HG03520 (cell line): ENCODE measurements around the gene ARHGAP31.

Source experiments
- ATAC-seq: cut with Tn5 transposase; IDR thresholded peaks from one replicate; pipeline ENCODE4 v1.9.1; 2021; ENCODE audit warnings: mild to moderate bottlenecking, moderate library complexity; ENCODE audit not compliant: unreplicated experiment

ARHGAP31 gene

DNA sequence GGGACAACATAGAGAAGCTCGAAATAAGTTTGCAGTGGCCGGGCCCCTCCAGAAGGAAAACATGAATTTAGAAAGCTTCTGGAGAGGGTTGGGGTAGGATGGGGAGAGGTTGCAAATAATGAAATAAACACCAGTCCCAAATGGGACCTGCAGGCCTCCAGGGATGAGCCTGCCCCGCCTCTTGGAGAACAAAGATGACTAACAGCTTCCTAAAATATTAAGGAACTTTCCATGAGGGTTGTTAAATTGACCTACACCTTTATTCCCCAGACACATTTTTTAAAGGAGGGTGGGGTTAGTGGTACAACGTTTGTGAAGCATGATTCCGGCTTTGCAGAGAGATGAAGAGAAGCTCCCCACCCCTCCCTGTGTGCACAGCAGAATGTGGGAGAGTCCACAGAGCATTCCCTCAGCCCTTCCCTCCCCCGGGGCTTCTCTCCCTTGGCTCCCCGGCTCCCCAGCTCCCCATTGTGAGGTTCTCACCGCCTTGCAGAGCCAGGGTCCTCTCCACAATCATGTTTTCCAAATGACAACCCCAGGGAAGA lies 84.1 kb downstream of the ARHGAP31 start:
- no peak for ATAC-seq

DNA sequence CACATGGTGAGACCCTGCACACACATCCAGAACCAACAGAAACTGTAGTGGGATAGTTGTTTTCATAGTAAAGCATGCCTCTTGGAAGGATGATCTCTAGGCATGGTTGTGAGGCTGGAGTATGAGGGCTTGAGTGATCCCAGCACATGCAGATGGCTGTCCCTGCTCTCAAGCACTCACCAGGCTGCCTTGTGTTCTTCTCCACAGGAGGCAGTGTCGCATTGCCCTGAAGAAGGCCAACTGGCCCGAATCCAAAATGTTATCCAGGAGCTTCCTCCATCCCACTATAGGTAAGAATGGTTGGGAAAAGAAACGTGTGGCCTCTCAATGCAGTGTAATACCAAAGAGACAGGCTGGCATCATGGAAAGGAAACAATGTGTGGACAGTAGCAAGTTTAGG lies 86.5 kb downstream of the ARHGAP31 start:
- no peak for ATAC-seq

DNA sequence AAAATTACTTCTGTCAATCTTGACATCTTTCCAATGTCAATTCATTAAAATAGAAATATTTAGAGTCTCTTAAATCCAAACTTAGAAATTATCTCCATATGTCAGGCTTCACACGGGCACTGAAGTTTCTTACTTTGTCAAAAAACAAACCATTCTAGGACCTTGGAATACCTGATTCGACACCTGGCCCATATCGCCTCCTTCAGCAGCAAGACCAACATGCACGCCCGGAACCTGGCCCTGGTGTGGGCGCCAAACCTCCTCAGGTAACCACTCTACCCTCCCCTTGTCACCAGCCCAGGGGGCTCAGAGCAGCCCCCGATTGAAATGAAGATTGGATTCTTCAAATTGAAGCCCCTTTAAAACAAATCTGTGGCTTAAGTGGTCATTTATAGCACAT lies 88.0 kb downstream of the ARHGAP31 start:
- ATAC-seq = no peak

DNA sequence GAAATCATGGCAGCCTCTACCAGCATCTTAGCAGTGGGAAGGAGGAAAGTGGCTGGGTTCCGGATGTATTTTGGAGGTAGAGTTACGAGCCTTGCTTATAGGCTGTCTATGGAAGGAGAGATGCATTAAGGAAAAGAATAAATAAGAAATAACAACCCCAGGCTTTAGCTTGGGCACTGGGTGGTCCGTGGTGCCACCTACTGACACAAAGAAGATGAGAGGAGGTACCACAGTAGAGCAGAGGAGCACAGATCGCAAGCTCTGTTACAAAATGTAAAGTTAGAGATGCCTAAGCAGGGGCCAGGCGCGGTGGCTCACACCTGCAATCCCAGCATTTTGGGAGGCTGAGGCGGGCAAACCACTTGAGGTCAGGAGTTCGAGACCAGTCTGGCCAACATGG lies 94.4 kb downstream of the ARHGAP31 start:
- ATAC-seq = no peak

DNA sequence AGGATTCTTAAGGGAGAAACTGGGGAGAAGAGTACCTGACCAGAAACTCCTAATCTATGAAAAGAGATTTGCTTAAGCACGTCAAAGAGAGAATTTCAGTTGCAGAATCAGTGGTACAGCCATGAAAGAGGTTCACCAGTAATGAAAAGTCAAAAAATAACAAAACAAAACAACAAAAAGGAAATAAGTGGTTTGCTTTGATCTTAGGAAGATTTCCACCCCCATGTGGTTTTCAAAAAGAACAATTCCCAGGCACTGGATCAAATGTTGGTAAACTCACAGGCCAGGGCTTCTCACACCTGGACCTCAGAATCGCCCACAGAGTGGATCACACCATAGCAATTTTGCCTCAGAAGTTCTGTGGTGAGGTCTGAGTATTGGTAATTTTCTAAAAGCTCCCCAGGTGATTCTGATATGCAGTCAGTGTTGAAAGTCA lies 101.8 kb downstream of the ARHGAP31 start:
- ATAC-seq = peak; percentile 57

DNA sequence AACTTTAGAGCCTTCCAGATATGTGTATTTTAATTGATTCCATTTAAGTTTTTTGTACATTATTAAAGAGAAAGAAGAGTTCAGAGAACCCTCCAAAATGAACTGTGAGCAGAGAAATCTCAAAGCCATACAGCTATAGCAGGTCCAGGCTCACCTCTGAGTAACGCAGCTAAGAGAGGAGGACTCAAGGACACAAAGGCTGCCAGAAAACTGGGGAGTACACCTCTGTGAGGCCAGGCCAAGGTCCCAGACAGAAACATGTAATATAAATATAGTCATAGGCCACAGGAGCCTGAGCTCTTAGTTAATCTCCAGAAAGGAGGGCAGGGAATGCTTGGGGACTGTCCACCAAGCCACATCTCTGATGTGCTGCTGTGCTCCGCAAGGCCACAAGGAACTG lies 102.7 kb downstream of the ARHGAP31 start:
- ATAC-seq = no peak

DNA sequence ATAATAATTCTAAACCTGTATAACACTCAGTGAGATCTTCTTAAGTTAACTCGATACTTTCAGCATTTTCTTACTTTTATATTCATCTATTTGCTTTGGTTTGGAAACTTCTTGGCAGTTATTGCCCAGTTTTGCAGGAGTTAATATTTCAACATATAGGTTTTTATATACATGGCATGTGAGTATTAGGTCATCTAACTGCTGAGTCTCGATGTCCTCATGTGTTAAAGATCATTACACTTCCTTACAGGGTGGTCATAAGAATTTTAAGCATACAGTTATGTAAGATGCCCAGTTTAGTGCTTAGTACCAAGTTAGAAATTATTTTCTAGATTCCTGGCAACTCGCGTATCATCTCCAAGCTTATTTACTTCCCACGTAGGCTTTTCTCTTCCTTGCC lies 106.3 kb downstream of the ARHGAP31 start:
- no peak for ATAC-seq

DNA sequence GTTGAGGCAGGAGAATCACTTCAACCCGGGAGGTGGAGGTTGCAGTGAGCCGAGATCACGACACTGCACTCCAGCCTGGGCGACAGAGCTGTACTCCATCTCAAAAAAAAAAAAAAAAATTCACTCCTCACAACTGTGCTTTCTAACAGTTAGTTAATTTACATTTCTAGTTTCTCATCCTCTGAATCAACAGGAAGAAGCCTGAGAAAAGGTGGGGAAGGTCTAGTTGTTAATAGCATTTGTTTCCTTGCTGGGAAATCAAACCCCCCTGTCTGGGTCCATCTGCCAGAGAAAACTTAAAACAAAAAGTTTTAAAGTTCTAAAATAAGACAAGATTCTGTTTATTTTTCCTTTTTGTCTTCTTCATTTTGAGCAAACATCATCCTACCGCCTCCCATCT lies 106.9 kb downstream of the ARHGAP31 start:
- no peak for ATAC-seq

DNA sequence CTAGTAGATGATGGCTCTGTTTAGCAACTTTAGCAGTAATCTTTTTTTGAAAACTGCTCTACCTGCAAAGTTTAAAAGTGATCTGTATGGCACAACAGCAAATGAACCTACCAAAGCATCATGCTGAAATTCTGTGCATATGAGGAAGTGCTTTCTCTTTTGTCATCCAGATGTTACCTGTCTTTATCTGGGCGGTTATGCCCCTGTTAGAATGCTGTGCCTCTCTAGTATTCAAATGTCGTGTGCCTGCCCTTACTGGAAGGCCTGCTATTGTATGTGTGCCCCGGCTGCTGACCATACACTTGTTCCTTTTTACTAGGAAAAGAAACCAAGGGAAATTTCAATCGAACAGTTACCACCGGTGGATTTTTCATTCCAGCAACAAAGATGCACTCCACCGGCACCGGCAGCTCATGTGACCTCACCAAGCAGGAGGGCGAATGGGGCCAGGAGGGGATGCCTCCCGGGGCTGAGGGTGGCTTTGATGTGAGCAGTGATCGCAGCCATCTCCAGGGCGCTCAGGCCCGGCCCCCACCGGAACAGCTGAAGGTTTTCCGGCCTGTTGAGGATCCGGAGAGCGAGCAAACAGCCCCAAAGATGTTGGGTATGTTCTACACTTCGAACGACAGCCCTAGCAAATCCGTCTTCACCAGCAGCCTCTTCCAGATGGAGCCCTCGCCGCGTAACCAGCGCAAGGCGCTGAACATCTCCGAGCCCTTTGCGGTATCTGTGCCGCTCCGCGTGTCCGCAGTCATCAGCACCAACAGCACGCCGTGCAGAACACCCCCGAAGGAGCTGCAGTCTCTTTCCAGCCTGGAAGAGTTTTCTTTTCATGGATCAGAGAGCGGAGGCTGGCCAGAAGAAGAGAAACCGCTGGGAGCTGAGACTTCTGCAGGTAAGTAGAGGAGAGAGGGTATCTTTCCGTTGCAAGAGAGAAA lies 107.6 kb downstream of the ARHGAP31 start:
- ATAC-seq = no peak

DNA sequence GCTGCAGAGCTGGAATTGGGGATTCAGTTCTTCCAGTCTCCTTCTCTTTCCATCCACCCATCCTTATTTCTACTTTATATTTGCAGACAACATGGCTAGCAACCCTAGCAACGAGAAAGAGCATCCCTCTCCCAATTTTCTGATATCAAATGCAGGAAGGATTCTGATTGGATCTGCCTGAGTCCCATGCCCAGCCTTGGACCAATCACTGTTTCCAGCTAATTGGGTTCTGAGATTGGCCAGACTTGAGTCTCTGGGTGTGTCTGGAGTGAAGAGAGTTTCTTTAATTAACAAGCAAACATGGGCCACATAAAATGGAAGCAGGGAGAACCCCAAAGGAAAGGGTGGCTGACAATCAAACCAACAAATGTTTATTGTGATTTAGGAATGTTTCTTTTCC lies 108.6 kb downstream of the ARHGAP31 start:
- no peak for ATAC-seq

DNA sequence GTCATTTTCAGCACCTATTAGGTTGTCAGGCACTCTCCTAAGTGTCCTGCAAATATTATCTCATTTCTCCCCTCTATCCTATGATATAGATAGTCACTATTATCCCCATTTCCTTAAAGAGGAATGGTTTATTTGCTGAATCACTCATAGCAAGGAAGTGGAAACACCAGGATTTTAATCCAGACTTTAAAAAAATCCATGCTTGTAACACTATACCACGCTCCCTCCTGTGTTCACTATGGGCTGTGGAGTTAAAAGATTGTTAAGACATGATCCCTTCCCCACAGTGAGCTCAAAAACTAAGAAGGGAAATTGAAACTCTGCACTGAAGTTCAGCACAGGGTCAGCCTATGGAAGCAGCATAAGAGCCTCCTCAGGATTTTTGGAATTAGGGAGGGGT lies 109.0 kb downstream of the ARHGAP31 start:
- ATAC-seq = no peak

DNA sequence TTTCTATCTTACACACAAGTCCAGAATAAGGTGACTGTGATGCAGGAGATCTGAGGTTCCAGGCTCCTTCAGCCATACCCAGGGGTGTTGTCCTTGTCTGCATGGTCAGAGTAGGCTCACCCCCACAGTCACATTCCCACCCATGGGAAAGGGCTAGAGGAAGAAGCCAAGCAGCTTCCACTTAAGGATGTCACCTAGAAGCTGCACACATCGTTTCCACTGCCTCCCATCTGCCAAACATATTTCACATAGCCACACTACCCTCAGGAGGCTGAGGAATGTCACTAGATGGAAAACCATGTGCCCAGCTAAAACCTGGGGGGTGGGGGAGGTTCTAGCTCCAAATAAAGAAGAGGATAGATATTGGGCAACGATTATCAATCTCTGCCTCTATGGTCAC lies 111.1 kb downstream of the ARHGAP31 start:
- no peak for ATAC-seq

DNA sequence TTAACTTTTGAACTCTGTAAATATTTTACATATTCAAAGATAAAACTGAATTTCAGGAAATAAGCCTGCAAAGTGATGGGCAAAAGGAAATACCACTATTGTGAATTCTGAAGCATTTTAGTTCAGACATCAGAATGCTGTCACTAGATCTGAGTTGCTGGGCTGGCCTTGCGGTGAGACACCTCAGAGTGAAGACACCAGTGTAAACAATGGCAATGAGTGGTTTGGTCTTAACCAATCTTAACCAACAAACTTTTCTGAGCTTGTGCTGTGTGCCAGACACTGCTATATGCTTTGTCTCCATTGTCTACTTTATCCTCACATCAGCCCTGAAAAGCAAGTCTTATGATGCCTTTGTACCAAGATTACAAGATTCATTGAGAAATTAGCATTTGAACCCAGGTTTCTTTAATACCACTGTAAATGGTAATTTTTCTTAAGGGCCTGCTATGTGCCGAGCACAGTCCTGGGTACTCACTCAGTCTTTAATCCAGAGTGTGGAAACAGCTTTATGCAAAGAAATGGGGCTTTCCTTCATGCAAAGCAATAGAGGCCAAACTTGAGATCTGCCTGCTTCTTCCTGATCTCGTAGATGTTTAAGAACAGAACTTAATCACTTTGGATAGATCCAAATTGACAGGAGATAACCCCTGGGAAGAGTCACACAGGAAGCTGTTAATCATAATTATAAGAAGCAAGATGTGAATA lies 114.2 kb downstream of the ARHGAP31 start:
- no peak for ATAC-seq

DNA sequence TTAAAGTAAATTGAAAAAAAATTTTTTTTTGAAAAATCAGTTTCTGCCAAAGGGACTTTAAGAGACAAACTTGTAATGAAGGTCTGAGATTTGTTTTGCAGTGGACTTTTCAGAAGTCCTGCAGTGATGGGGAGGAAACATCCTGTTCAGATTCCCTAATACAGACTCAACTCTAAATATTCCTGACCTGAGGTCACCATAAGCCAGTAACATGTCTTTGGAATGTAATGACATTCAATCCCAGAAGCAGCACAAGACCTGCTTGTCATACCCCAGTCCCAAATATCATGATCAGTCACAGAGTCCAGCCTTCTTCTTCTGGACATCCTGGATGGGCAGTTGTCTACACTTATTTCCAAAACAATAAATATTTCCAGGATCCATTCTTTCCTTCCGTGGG lies 115.7 kb downstream of the ARHGAP31 start:
- ATAC-seq = no peak

DNA sequence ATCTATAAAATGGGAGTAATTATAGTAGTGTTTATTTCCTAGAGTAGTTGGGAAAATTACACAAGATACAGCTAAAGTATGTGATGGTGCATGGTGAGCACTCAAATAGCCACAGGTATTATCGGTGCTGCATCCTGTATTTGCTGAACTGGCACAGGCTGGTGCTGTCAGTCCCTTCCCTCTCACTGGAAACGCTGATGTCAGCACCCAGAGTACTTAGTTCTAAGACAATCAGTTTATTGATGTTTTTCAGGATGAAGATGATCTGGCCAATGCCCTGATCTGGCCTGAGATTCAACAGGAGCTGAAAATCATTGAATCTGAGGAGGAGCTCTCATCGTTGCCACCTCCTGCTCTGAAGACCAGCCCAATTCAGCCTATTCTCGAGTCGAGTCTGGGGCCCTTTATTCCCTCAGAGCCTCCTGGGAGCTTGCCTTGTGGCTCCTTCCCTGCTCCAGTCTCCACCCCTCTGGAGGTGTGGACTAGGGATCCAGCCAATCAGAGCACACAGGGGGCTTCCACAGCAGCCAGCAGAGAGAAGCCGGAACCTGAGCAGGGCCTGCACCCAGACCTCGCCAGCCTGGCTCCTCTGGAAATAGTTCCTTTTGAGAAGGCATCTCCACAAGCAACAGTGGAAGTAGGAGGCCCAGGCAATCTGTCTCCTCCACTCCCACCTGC lies 119.6 kb downstream of the ARHGAP31 start:
- no peak for ATAC-seq

DNA sequence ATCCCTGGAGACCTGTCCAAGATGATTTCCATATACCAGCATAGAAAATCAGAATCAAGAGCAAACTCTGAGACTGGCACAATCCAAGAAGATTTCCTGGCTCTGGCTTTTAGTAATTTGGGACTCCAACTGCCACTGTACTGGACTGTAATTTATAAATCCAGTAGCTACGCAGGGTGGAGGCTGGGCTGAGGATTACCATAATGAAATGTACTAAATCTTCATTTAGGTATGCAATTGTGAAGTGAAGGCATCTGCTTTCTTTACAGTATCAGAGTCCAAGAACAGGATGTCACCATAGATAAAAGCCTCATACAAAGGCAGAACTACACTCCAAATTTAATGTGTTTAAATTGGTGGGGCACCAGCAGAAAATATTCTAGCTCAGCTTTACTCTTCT lies 122.7 kb downstream of the ARHGAP31 start:
- no peak for ATAC-seq

DNA sequence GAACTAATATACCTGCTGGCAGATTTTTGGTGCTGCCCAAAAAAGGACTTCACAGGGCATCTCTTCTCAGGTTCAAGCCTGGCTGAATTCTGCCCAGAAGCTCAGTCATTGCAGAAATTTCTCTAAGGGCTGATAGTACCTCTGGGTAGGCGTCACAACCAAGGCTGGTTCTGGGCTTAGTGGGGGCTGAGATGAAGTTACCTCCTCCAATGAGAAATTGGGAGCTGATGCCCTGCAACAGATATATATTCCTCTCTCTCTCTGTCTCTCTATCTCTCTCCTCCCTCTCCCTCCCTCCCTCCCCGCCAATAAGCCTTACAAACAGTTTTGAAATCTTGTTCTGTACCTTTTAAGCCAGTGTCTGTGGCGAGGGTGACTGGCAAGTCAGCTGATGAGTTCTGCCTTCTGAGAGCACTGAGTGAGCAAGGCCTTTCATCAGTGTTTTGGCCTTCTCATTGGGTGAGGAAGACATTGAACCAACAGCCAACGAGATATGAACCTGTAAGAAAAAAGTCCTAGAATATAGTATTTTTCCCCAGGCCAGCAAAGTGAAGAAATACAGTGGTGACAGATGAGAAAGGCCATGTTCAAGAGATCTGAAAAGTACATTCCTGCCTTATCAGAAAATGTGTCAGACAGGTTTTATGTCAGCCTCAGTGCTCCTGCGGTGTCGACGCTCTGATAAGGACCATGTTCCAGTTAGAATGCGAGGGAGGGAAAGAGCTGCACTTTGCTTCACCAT lies 123.8 kb downstream of the ARHGAP31 start:
- no peak for ATAC-seq

DNA sequence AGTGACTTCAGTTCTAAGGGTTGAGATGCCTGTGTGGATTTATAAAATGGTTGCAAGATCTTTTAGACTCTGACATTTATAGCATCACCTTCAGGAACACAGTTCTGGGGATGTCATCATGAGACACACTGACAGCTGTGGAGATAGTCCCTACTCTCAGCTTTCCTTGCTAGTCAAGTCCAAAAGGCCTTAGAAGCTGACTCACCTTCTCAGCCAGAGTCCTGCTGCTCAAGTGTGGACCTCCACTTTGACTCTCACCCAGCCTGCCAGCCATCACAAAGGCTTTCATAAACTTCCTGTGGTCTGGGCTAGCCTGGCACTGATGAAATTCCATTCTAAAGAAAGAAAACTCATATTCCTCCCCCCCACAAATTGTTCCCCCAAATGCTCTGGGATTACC lies 124.5 kb downstream of the ARHGAP31 start:
- no peak for ATAC-seq

DNA sequence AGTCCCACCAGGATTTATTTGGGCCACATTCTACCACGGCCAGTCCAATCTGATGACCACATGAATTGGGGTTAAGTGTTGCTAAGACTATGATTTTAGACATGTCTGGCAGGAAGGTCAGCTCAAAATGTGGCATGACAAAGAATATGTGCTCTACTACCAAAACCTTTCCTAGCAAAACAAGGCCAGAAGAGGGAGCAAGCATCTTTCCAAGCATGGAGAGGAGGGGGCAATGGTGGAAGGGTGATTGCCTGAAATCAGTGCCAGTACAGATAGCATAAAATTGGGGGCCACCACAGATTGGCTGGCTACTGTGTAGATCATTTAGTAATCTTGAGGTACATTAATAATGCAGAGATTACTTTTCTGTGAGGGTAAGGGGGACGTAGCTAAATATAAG lies 126.0 kb downstream of the ARHGAP31 start:
- no peak for ATAC-seq

DNA sequence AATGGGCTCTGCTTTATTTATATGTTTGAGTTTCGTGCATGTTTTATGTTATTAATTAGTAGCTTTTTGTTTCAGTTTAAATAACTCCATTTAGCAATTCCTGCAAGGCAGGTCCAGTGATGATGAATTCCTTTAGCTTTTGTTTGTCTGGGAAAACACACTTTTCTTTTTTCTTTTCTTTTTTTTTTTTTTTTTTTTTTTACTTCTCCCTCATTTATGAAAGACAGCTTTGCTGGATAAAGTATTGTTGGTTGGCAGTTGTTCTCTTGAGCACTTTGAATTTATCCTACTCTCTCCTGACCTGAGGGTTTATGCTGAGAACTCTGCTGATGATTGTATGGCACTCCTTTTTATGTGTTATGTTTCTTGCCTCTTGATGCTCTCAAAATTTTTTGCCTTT lies 133.5 kb downstream of the ARHGAP31 start:
- ATAC-seq = no peak

DNA sequence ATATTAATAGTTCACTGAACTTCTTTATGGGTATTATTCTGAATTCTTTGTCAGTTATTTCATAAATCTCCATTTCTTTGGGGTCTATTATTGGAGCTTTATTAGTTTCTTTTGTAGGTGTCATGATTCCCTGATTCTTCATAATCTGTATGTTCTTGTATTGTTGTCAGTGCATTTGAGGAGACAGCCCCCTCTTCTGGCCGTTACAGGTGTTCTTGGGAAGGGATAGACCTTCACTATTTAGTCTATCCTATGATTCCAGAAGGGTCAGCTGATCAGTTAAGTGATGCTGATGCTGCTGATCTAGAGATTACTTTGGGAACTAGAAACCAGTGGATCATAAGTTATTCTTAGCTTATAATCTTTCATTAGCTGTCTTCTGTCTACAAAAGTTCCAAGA lies 134.4 kb downstream of the ARHGAP31 start:
- ATAC-seq = no peak
